Hepatocyte (in vitro differentiated cells): ENCODE measurements around the gene HADH. TPM values are rescaled to one million over a fixed set of nuclear protein-coding genes. Genes with fewer than 3 reads are reported as not detected.

ENCODE experiments used
- DNase-seq: peaks from one replicate; pipeline ENCODE4 v3.0.0-alpha.2; 2016; ENCODE audit warnings: low spot score
- H2AFZ ChIP-seq: fragments of 200-600 bp; sonication (generic); 2 replicates; pipeline ENCODE4 v1.6.0; 2016; ENCODE audit warnings: antibody characterized with exemption, mild to moderate bottlenecking
- H3K27ac ChIP-seq: fragments of 200-600 bp; sonication (generic); 2 replicates; pipeline ENCODE4 v1.5.1; 2016; ENCODE audit warnings: mild to moderate bottlenecking
- H3K27me3 ChIP-seq: fragments of 200-600 bp; sonication (generic); 2 replicates; pipeline ENCODE4 v1.6.1; 2016
- H3K36me3 ChIP-seq: fragments of 200-600 bp; sonication (generic); replicated peaks from 2 replicates; pipeline ENCODE4 v1.5.1; 2016; ENCODE audit warnings: low read depth; ENCODE audit not compliant: insufficient read depth
- H3K4me1 ChIP-seq: fragments of 200-600 bp; sonication (generic); 2 replicates; pipeline ENCODE4 v1.5.1; 2016; ENCODE audit warnings: mild to moderate bottlenecking, moderate library complexity; ENCODE audit not compliant: insufficient read depth
- H3K4me2 ChIP-seq: fragments of 200-600 bp; sonication (generic); 2 replicates; pipeline ENCODE4 v1.6.0; 2016
- H3K4me3 ChIP-seq: fragments of 200-600 bp; sonication (generic); 2 replicates; pipeline ENCODE4 v1.5.1; 2016; ENCODE audit warnings: mild to moderate bottlenecking
- H3K79me2 ChIP-seq: fragments of 200-600 bp; sonication (generic); 2 replicates; pipeline ENCODE4 v1.6.0; 2017; ENCODE audit warnings: mild to moderate bottlenecking
- H3K9me2 ChIP-seq: fragments of 200-600 bp; sonication (generic); replicated peaks from 2 replicates; pipeline ENCODE4 v1.6.0; 2017; ENCODE audit warnings: mild to moderate bottlenecking; ENCODE audit not compliant: insufficient read depth
- H3K9me3 ChIP-seq: fragments of 200-600 bp; sonication (generic); 2 replicates; pipeline ENCODE4 v1.5.1; 2016; ENCODE audit warnings: low read depth, mild to moderate bottlenecking
- H4K20me1 ChIP-seq: fragments of 200-600 bp; sonication (generic); 2 replicates; pipeline ENCODE4 v1.6.0; 2016; ENCODE audit warnings: mild to moderate bottlenecking; ENCODE audit not compliant: insufficient read depth, poor library complexity, severe bottlenecking
- EZH2 ChIP-seq: fragments of 200-600 bp; sonication (generic); IDR thresholded peaks from 2 replicates; pipeline ENCODE4 v1.6.1; 2016; ENCODE audit warnings: antibody characterized with exemption, mild to moderate bottlenecking, borderline replicate concordance
- EZH2phosphoT487 ChIP-seq: fragments of 200-600 bp; sonication (generic); IDR thresholded peaks from one replicate; pipeline ENCODE4 v1.6.1; 2018; ENCODE audit warnings: antibody characterized with exemption, mild to moderate bottlenecking, low read depth, moderate library complexity; ENCODE audit not compliant: unreplicated experiment, severe bottlenecking
- WGBS: methylation state at CpG from one replicate; pipeline ENCODE4 v1.1.6; 2016; ENCODE audit warnings: low lambda C conversion rate; ENCODE audit errors: missing lambda C conversion rate; 5-methylcytosine and 5-hydroxymethylcytosine counted together
- polyA plus RNA-seq: library from polyadenylated mRNA; unstranded; fragments of >200 nt; fragmentation: Nextera tagmentation; extraction: Ambion mirVana; gene quantifications from 2 replicates; pipeline ENCODE4 v1.2.1, GENCODE V29; 2016
- total RNA-seq: library from RNA; depleted of rRNA; stranded (reverse); fragments of >200 nt; gene quantifications from 2 replicates; pipeline ENCODE4 v1.2.3, GENCODE V29; 2014
- TF ChIP-seq, protein P1 (sequence below): fragments of 200-600 bp; sonication (generic); IDR thresholded peaks from 2 replicates; pipeline ENCODE4 v1.5.1; 2016; ENCODE audit warnings: antibody characterized with exemption, mild to moderate bottlenecking; ENCODE audit not compliant: poor library complexity

Gene HADH
- total and polyA plus RNA-seq, 2 experiments from 2014 or later: 76.7 to 83.5 TPM

DNA sequence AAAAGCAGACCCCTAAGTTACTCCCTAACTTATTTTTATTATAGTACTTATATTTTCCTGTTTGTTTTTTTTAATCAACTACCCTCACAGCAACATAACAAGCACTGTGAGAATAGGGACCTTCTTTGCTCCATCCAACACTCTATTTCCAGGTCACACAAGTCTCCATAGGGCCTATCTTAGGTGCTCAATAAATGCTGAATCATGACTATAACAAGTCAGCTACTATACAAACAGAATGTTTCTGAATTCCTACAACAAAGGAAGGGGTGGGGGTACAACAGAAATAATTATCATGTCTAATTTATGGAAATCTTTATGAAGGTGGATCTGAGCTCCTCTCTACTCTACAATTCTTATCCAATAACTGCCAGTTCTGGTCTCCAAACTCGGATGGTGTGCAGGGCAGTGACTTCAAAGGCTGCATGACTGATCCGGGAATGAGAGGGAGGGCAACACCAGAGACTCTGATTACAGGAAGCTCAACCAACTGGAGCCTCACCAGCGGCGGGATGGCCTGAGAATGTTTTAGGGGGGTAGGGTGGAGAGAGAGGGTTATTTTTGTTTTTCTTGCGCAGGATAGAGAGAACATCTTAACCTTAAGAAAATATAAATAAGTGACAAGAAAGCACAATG, 71.1 kb downstream of the HADH start:
- TF ChIP-seq EZH2phosphoT487 (no peak), EZH2 (no peak)
- TF ChIP-seq, protein P1, sequence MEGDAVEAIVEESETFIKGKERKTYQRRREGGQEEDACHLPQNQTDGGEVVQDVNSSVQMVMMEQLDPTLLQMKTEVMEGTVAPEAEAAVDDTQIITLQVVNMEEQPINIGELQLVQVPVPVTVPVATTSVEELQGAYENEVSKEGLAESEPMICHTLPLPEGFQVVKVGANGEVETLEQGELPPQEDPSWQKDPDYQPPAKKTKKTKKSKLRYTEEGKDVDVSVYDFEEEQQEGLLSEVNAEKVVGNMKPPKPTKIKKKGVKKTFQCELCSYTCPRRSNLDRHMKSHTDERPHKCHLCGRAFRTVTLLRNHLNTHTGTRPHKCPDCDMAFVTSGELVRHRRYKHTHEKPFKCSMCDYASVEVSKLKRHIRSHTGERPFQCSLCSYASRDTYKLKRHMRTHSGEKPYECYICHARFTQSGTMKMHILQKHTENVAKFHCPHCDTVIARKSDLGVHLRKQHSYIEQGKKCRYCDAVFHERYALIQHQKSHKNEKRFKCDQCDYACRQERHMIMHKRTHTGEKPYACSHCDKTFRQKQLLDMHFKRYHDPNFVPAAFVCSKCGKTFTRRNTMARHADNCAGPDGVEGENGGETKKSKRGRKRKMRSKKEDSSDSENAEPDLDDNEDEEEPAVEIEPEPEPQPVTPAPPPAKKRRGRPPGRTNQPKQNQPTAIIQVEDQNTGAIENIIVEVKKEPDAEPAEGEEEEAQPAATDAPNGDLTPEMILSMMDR: no peak
- H3K4me1 ChIP-seq: peaks cover 19% of the 10 kb centered on the region
- no peaks in the 10 kb centered on the region for H3K79me2 ChIP-seq

GRCh38 chr4:108068442-108068841, 78.8 kb downstream of the HADH start:
- H3K4me2 ChIP-seq: no peak overlapping the region
- H2AFZ ChIP-seq: no peak overlapping the region
- no peak overlapping the region for H3K27ac ChIP-seq
- no peaks in the 10 kb centered on the region for H3K36me3 ChIP-seq
- H3K9me3 ChIP-seq: no peaks in the 10 kb centered on the region
- H3K4me1 ChIP-seq: no peaks in the 10 kb centered on the region
- no peaks in the 10 kb centered on the region for H4K20me1 ChIP-seq
- no peaks in the 10 kb centered on the region for H3K27me3 ChIP-seq
- no peak for DNase-seq
- no peaks in the 10 kb centered on the region for H3K79me2 ChIP-seq
- no peak overlapping the region for H3K4me3 ChIP-seq
- TF ChIP-seq EZH2phosphoT487 (no peak), EZH2 (no peak)
- TF ChIP-seq, protein P1: no peak
- no peaks in the 10 kb centered on the region for H3K9me2 ChIP-seq

More for the DNA sequence above, 71.1 kb downstream of the HADH start:
- H3K27ac ChIP-seq: no peak overlapping the region
- H2AFZ ChIP-seq: no peak overlapping the region
- DNase-seq: no peak
- no peaks in the 10 kb centered on the region for H3K36me3 ChIP-seq
- 63% methylated on average over 5 of the region's 5 CpGs for WGBS
- H4K20me1 ChIP-seq: no peaks in the 10 kb centered on the region
- no peaks in the 10 kb centered on the region for H3K9me3 ChIP-seq
- no peaks in the 10 kb centered on the region for H3K9me2 ChIP-seq
- no peak overlapping the region for H3K4me3 ChIP-seq
- no peaks in the 10 kb centered on the region for H3K27me3 ChIP-seq
- no peak overlapping the region for H3K4me2 ChIP-seq

DNA sequence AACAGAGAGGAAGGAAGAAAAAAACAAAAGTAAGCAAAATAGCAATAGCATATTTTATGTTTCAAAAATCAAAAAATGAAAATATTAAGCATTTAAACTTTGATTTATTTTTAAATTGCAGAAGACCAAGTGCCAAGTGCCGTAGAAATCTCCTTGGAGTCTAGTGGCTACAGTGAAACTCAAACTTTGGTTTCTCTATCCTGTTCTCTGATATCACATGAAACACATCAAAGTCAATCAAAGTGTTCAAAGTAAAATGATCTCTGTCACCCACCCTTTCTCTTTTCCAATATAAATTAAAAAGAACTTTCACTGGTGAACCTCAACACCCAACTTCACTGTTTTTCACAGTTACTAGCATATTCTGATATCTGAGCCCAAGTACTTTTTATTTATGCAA, 81.1 kb downstream of the HADH start:
- H3K27me3 ChIP-seq: no peaks in the 10 kb centered on the region
- WGBS: 94% methylated on average over 1 of the region's 1 CpG
- TF ChIP-seq, protein P1: no peak
- no peak for TF ChIP-seq EZH2phosphoT487
- no peak for TF ChIP-seq EZH2
- H3K9me2 ChIP-seq: no peaks in the 10 kb centered on the region
- no peak overlapping the region for H3K27ac ChIP-seq
- no peak for DNase-seq
- no peak overlapping the region for H2AFZ ChIP-seq
- no peaks in the 10 kb centered on the region for H3K4me1 ChIP-seq
- H4K20me1 ChIP-seq: no peaks in the 10 kb centered on the region
- H3K9me3 ChIP-seq: no peaks in the 10 kb centered on the region
- no peak overlapping the region for H3K4me3 ChIP-seq
- no peaks in the 10 kb centered on the region for H3K79me2 ChIP-seq
- no peak overlapping the region for H3K4me2 ChIP-seq
- H3K36me3 ChIP-seq: no peaks in the 10 kb centered on the region

- H3K4me1 ChIP-seq: no peaks in the 10 kb centered on the region
- DNase-seq: peak; percentile 35
- H3K9me2 ChIP-seq: no peaks in the 10 kb centered on the region
- WGBS: 53% methylated on average over 4 of the region's 4 CpGs
- no peaks in the 10 kb centered on the region for H3K79me2 ChIP-seq
- H2AFZ ChIP-seq: no peak overlapping the region
- H3K27me3 ChIP-seq: no peaks in the 10 kb centered on the region
- H3K9me3 ChIP-seq: no peaks in the 10 kb centered on the region
- no peaks in the 10 kb centered on the region for H4K20me1 ChIP-seq
- H3K27ac ChIP-seq: no peak overlapping the region
- no peaks in the 10 kb centered on the region for H3K36me3 ChIP-seq
- H3K4me2 ChIP-seq: peak overlapping the region; percentile 38
- no peak overlapping the region for H3K4me3 ChIP-seq
- TF ChIP-seq EZH2 (no peak), EZH2phosphoT487 (no peak)
- TF ChIP-seq, protein P1: no peak
Observed at GRCh38 chr4:108072300-108072699, 82.6 kb downstream of the HADH start.
